ENCODE results near the gene RALGAPB. TPM values are rescaled to one million over a fixed set of nuclear protein-coding genes. Genes with fewer than 3 reads are reported as not detected.

RALGAPB gene
- total and polyA plus RNA-seq, 3 experiments from 2014 or later = 13.9 to 35.0 (median 33.8) TPM

GRCh38 chr20:38520261-38520660 lies 47.6 kb downstream of the RALGAPB start:
- Mint-ChIP-seq H3K27me3 (no peaks in the 10 kb centered on the region), H3K4me3 (no peak overlapping the region), H3K9me3 (no peaks in the 10 kb centered on the region), H3K27ac (no peak overlapping the region), H3K36me3 (peaks cover 12 to 86% (median 28%) of the 10 kb centered on the region in 3 donors), H3K4me1 (peaks cover 3 to 8% (median 6%) of the 10 kb centered on the region in 3 donors)
- Histone ChIP-seq H3K36me3 (ENCODE audit: insufficient read depth, low read length) (peaks cover 11% of the 10 kb centered on the region), H3K27ac (ENCODE audit: low read depth, low read length) (no peak overlapping the region), H3K9me3 (ENCODE audit: low read length) (no peaks in the 10 kb centered on the region), H3K4me1 (ENCODE audit: insufficient read depth, low read length) (no peaks in the 10 kb centered on the region), H3K27me3 (ENCODE audit: insufficient read depth, low read length, poor library complexity, severe bottlenecking) (no peaks in the 10 kb centered on the region), H3K4me3 (ENCODE audit: low read length) (no peak overlapping the region)
- CTCF ChIA-PET = no interaction called here
- POLR2A ChIA-PET = no interaction called here
- no peak for DNase-seq

GRCh38 chr20:38523697-38524096 lies 51.1 kb downstream of the RALGAPB start:
- no peaks in the 10 kb centered on the region for H3K4me1 ChIP-seq (ENCODE audit: insufficient read depth, low read length)
- H3K27me3 ChIP-seq (ENCODE audit: insufficient read depth, low read length, poor library complexity, severe bottlenecking) = no peaks in the 10 kb centered on the region
- no peak overlapping the region for H3K4me3 Mint-ChIP-seq
- ChIA-PET POLR2A (no interaction called here), CTCF (no interaction called here)
- peaks cover 0 to 86% (median 30%) of the 10 kb centered on the region in 3 donors for H3K36me3 Mint-ChIP-seq
- peaks cover 0 to 3% (median 3%) of the 10 kb centered on the region in 3 donors for H3K4me1 Mint-ChIP-seq
- no peaks in the 10 kb centered on the region for H3K9me3 Mint-ChIP-seq
- H3K27me3 Mint-ChIP-seq = no peaks in the 10 kb centered on the region
- H3K27ac ChIP-seq (ENCODE audit: low read depth, low read length) = no peak overlapping the region
- no peak overlapping the region for H3K4me3 ChIP-seq (ENCODE audit: low read length)
- H3K9me3 ChIP-seq (ENCODE audit: low read length) = no peaks in the 10 kb centered on the region
- H3K27ac Mint-ChIP-seq = peak overlapping the region in 3 of 8 donors; percentile 4 to 39 (median 9)
- peaks cover 15% of the 10 kb centered on the region for H3K36me3 ChIP-seq (ENCODE audit: insufficient read depth, low read length)
- DNase-seq = no peak

GRCh38 chr20:38528167-38528566 lies 55.5 kb downstream of the RALGAPB start:
- ChIA-PET POLR2A (interaction anchor here (0.9 kb wide), 1 partner anchor 670 kb away, joined by 3 read pairs; no protein-coding TSS in a partner anchor), CTCF (no interaction called here)
- Mint-ChIP-seq H3K36me3 (peaks cover 0 to 83% (median 24%) of the 10 kb centered on the region in 3 donors), H3K9me3 (no peaks in the 10 kb centered on the region), H3K4me3 (no peak overlapping the region), H3K27me3 (no peaks in the 10 kb centered on the region), H3K27ac (no peak overlapping the region), H3K4me1 (peaks cover 0 to 4% (median 0%) of the 10 kb centered on the region in 3 donors)
- Histone ChIP-seq H3K4me1 (ENCODE audit: insufficient read depth, low read length) (no peaks in the 10 kb centered on the region), H3K4me3 (ENCODE audit: low read length) (no peak overlapping the region), H3K27ac (ENCODE audit: low read depth, low read length) (no peak overlapping the region), H3K9me3 (ENCODE audit: low read length) (no peaks in the 10 kb centered on the region), H3K27me3 (ENCODE audit: insufficient read depth, low read length, poor library complexity, severe bottlenecking) (no peaks in the 10 kb centered on the region), H3K36me3 (ENCODE audit: insufficient read depth, low read length) (peaks cover 29% of the 10 kb centered on the region)
- no peak for DNase-seq

- Mint-ChIP-seq H3K4me3 (no peak overlapping the region), H3K36me3 (peaks cover 6 to 79% (median 24%) of the 10 kb centered on the region in 3 donors), H3K27ac (no peak overlapping the region), H3K4me1 (peaks cover 0 to 6% (median 0%) of the 10 kb centered on the region in 3 donors), H3K9me3 (no peaks in the 10 kb centered on the region), H3K27me3 (no peaks in the 10 kb centered on the region)
- Histone ChIP-seq H3K9me3 (ENCODE audit: low read length) (no peaks in the 10 kb centered on the region), H3K27ac (ENCODE audit: low read depth, low read length) (no peak overlapping the region), H3K4me1 (ENCODE audit: insufficient read depth, low read length) (no peaks in the 10 kb centered on the region), H3K4me3 (ENCODE audit: low read length) (no peak overlapping the region), H3K27me3 (ENCODE audit: insufficient read depth, low read length, poor library complexity, severe bottlenecking) (no peaks in the 10 kb centered on the region), H3K36me3 (ENCODE audit: insufficient read depth, low read length) (peaks cover 44% of the 10 kb centered on the region)
- ChIA-PET POLR2A (no interaction called here), CTCF (no interaction called here)
- DNase-seq = no peak
Measured at GRCh38 chr20:38531021-38531420, 58.4 kb downstream of the RALGAPB start.

GRCh38 chr20:38534756-38535155 lies 62.1 kb downstream of the RALGAPB start:
- H3K9me3 ChIP-seq (ENCODE audit: low read length) = no peaks in the 10 kb centered on the region
- Mint-ChIP-seq H3K4me1 (peaks cover 0 to 9% (median 2%) of the 10 kb centered on the region in 3 donors), H3K27me3 (no peaks in the 10 kb centered on the region), H3K9me3 (no peaks in the 10 kb centered on the region), H3K27ac (peak overlapping the region in 1 of 8 donors; percentile 84), H3K36me3 (peaks cover 23 to 87% (median 25%) of the 10 kb centered on the region in 3 donors), H3K4me3 (no peak overlapping the region)
- peaks cover 45% of the 10 kb centered on the region for H3K36me3 ChIP-seq (ENCODE audit: insufficient read depth, low read length)
- POLR2A ChIA-PET = no interaction called here
- no peaks in the 10 kb centered on the region for H3K27me3 ChIP-seq (ENCODE audit: insufficient read depth, low read length, poor library complexity, severe bottlenecking)
- no peak overlapping the region for H3K27ac ChIP-seq (ENCODE audit: low read depth, low read length)
- CTCF ChIA-PET = no interaction called here
- peak in 1 of 5 donors; percentile 2 for DNase-seq
- H3K4me1 ChIP-seq (ENCODE audit: insufficient read depth, low read length) = no peaks in the 10 kb centered on the region
- H3K4me3 ChIP-seq (ENCODE audit: low read length) = no peak overlapping the region

GRCh38 chr20:38536310-38536709 lies 63.7 kb downstream of the RALGAPB start:
- Histone ChIP-seq H3K36me3 (ENCODE audit: insufficient read depth, low read length) (peaks cover 53% of the 10 kb centered on the region), H3K4me1 (ENCODE audit: insufficient read depth, low read length) (no peaks in the 10 kb centered on the region), H3K27me3 (ENCODE audit: insufficient read depth, low read length, poor library complexity, severe bottlenecking) (no peaks in the 10 kb centered on the region), H3K27ac (ENCODE audit: low read depth, low read length) (no peak overlapping the region), H3K9me3 (ENCODE audit: low read length) (no peaks in the 10 kb centered on the region), H3K4me3 (ENCODE audit: low read length) (no peak overlapping the region)
- H3K27ac Mint-ChIP-seq = no peak overlapping the region
- H3K27me3 Mint-ChIP-seq = no peaks in the 10 kb centered on the region
- ChIA-PET POLR2A (no interaction called here), CTCF (no interaction called here)
- H3K4me3 Mint-ChIP-seq = no peak overlapping the region
- peaks cover 0 to 9% (median 2%) of the 10 kb centered on the region in 3 donors for H3K4me1 Mint-ChIP-seq
- H3K9me3 Mint-ChIP-seq = no peaks in the 10 kb centered on the region
- no peak for DNase-seq
- peaks cover 27 to 86% (median 27%) of the 10 kb centered on the region in 3 donors for H3K36me3 Mint-ChIP-seq

GRCh38 chr20:38537176-38537575 lies 64.5 kb downstream of the RALGAPB start:
- H3K27me3 ChIP-seq (ENCODE audit: insufficient read depth, low read length, poor library complexity, severe bottlenecking) = no peaks in the 10 kb centered on the region
- Mint-ChIP-seq H3K36me3 (peaks cover 27 to 88% (median 30%) of the 10 kb centered on the region in 3 donors), H3K27ac (peak overlapping the region in 1 of 8 donors; percentile 77), H3K27me3 (no peaks in the 10 kb centered on the region), H3K4me3 (no peak overlapping the region), H3K4me1 (peaks cover 0 to 9% (median 2%) of the 10 kb centered on the region in 3 donors), H3K9me3 (no peaks in the 10 kb centered on the region)
- no peaks in the 10 kb centered on the region for H3K9me3 ChIP-seq (ENCODE audit: low read length)
- no peak for DNase-seq
- no peak overlapping the region for H3K27ac ChIP-seq (ENCODE audit: low read depth, low read length)
- H3K36me3 ChIP-seq (ENCODE audit: insufficient read depth, low read length) = peaks cover 56% of the 10 kb centered on the region
- no peak overlapping the region for H3K4me3 ChIP-seq (ENCODE audit: low read length)
- CTCF ChIA-PET = no interaction called here
- no peaks in the 10 kb centered on the region for H3K4me1 ChIP-seq (ENCODE audit: insufficient read depth, low read length)
- POLR2A ChIA-PET = no interaction called here

GRCh38 chr20:38538789-38539188 lies 66.1 kb downstream of the RALGAPB start:
- Mint-ChIP-seq H3K4me1 (peaks cover 0 to 4% (median 2%) of the 10 kb centered on the region in 3 donors), H3K36me3 (peaks cover 27 to 92% (median 33%) of the 10 kb centered on the region in 3 donors), H3K27me3 (no peaks in the 10 kb centered on the region), H3K27ac (peak overlapping the region in 1 of 8 donors; percentile 13), H3K4me3 (no peak overlapping the region), H3K9me3 (no peaks in the 10 kb centered on the region)
- Histone ChIP-seq H3K27ac (ENCODE audit: low read depth, low read length) (no peak overlapping the region), H3K27me3 (ENCODE audit: insufficient read depth, low read length, poor library complexity, severe bottlenecking) (no peaks in the 10 kb centered on the region), H3K9me3 (ENCODE audit: low read length) (no peaks in the 10 kb centered on the region), H3K4me1 (ENCODE audit: insufficient read depth, low read length) (no peaks in the 10 kb centered on the region), H3K36me3 (ENCODE audit: insufficient read depth, low read length) (peaks cover 61% of the 10 kb centered on the region), H3K4me3 (ENCODE audit: low read length) (no peak overlapping the region)
- ChIA-PET CTCF (no interaction called here), POLR2A (no interaction called here)
- no peak for DNase-seq
